ENCODE results near the gene RPS21.
A peak's percentile ranks its signal among the peaks of the same experiment; 100 is the strongest.

Gene RPS21

DNA sequence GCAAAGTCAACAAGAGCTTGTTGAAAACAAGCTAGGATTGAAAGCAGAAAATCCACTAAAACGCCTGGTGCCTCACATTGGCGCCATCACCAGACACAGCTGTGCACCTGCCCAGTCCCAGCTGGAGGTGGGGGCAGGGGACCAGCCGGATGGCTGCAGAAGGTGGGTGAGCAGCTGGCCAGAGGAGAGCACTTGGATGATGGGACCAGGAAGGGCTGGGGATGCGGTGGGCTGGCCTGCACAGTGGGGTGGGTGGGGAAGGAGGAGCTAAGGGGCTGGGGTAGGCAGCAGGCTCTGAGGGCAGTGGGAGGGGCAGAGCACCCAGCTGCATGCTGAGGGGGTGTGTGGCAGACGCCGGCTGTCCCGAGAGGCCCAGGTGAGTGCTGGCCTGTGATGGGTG, 13.1 kb downstream of the RPS21 start:
- no peak for DNase-seq

DNA sequence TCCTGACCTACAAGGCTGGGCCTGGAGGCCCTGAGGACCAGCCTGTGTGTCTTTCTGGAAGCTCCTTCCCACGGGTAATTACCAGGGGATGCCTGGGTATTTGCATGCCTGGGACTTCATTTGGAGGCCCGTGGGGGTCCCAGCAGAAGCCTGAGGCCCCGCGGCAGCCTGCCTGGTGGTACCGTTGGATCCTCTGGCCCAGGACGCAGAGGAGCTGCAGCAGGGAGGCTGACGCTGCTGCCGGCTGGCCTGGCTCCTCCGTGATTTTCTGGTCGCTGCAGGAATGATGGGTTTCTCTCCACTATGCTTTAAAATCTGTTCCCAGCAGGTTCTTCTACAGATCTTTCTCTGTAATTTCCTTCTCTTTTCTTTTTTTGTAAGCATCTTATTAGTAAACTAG, 13.6 kb downstream of the RPS21 start:
- DNase-seq, result no peak

GRCh38 chr20:62401331-62401779, 14.5 kb downstream of the RPS21 start:
- DNase-seq, result no peak

DNA sequence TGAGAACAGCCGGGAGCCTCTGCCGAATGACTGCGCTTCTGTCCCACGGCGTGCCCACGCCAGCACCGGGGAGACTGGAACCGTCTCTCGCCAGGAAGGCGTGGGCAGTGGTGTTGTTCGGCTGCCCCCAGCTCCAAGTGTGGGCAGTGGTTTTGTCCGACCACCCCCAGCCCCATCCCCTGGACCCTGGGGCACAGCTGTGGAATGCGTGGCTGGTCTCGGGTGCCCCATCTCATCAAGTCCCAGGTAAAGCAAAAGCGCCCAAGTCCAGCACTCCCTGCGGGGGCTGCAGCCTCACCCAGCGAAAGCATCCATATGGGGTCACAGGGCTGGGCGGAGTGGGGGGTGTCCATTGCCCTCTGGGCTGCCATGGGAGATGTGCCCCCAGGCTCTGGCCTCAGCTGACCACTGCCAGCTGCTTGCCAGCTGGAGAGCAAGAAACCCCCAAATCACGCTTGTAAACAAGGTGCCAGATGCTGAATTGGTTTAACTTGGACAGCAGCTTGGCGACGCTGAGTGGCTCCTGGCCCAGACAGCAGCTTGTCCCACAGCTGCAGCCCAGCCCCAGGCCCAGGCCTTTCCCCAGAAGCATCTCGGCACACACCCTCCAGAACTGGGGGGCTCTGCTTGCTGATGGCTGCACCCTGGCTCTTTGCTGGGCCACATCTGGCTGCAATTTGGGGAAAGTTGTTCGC, 15.7 kb downstream of the RPS21 start:
- no peak for DNase-seq

DNA sequence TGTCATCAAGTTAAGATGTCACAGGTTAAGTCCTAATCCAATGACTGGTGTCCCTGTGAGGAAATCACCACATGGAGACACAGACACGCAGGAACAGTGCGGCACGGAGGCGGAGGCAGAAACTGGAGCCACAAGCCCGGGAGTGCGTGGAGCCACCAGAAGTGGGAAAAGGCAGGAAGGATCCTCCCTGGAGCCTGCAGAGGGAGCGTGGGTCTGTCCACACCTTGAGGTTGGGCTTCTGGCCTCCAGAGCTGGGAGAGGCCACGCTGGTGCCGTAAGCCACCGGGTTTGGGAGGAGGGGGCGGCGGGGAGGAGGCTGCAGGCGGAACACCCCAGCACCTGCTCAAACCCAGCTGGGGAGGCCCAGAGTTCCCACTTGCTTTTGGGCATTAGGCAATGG, 16.4 kb downstream of the RPS21 start:
- no peak for DNase-seq

DNA sequence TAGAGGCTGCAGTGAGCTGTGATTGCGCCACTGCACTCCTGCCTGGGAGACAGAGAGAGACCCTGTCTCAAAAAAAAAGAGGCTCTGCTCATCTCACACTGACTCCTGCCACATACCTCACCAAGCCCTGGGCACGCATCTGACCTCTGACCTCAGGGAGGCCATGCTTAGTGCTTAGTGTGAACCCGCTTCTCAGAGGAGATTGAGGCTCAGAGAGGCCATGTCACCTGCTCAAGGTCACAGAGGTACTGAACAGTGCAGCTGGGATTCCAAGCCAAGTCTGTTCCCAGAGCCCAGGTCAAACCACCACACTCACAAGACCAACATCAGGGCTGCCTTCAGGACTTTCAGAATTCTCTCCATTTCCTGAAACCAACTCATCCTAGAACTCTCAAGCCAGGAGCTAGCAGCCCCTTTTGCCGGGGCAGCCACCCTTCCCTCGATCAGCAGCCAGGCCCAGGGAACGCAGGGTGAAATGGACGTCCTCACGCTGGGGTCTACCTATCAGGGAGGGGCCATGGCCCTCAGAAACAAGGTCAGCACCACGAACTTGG, 17.3 kb downstream of the RPS21 start:
- DNase-seq, result no peak

GRCh38 chr20:62404761-62405107, 17.8 kb downstream of the RPS21 start:
- no peak for DNase-seq

- DNase-seq, result peak in 1 of 2 donors; percentile 16
These were observed 18.4 kb downstream of the RPS21 start for GRCh38 chr20:62405108-62405980.

- no peak for DNase-seq
These were observed 19.1 kb downstream of the RPS21 start for GRCh38 chr20:62405981-62406513.

DNA sequence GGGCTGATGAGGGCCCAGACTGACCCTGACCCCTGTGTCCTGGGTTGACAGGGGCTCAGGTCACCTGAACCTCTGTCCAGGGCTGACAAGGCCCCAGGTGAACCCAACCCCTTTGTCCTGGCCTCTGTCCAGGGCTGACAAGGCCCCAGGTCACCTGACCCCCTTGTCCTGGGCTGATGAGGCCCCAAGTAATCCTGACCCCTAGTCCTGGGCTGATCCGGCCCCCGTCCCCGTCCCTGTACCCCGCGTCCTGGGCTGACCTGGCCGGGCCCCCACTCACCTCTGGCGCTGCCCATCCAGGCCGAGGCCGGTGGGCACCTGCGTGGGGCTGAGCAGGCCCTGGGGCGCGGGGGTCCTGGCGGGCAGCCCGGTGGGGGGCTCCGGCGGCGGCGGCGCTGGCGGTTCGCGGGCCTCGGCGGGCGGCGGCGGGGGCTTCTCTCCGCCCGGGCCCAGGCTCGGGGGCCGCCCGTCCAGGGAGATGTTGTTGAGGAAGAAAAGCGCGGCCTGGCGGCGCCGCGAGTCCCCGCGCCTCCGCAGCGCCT, 19.8 kb downstream of the RPS21 start:
- no peak for DNase-seq

DNA sequence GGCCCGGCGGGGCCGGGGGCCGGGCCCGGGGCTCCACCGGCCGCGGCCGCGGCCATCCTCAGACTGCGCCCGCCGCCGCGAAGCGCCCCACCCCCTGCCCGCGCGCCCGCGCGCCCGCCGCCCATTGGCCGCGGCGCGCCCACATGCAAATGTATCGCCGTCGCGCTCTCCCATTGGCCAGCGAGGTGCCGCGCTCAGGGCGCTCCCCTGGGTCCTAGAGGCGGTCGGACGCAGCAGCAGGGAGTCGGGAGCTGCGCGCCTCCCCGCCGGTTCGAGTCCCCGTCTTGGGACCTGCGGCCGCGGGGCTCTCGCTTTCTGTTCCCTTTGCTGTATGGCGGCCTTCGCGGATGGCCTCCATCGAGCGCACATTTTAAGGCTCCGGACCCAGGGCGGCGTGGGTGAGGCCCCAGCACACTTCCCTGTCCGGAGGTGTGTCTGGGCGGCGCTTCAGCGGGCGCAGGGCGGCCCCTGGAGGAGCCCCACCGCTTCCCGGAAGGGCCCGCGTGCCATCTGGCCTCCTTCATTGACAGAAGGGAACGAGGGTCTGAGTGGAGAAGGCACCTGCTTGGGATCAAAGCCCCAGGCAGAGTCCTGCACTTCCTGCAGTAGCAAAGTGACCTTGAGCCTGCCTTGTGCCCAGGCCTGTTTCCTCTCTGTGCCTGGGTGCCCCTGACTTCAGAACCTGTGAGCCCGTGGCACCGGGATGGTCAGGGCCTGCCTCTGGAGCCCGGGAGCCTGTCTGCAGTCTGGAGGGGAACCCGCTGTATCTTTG, 20.5 kb downstream of the RPS21 start, which contains the start of gene CABLES2:
Gene CABLES2 (minus strand): TSS at position 65 of the 772 bp plus-strand sequence. CDS start 9 bp downstream, at position 56.
- peak; percentile 92 to 93 for DNase-seq

- DNase-seq, result no peak
These were observed 21.2 kb downstream of the RPS21 start for GRCh38 chr20:62408055-62408454.

- no peak for DNase-seq
These were observed 21.7 kb downstream of the RPS21 start for GRCh38 chr20:62408640-62409039.

DNA sequence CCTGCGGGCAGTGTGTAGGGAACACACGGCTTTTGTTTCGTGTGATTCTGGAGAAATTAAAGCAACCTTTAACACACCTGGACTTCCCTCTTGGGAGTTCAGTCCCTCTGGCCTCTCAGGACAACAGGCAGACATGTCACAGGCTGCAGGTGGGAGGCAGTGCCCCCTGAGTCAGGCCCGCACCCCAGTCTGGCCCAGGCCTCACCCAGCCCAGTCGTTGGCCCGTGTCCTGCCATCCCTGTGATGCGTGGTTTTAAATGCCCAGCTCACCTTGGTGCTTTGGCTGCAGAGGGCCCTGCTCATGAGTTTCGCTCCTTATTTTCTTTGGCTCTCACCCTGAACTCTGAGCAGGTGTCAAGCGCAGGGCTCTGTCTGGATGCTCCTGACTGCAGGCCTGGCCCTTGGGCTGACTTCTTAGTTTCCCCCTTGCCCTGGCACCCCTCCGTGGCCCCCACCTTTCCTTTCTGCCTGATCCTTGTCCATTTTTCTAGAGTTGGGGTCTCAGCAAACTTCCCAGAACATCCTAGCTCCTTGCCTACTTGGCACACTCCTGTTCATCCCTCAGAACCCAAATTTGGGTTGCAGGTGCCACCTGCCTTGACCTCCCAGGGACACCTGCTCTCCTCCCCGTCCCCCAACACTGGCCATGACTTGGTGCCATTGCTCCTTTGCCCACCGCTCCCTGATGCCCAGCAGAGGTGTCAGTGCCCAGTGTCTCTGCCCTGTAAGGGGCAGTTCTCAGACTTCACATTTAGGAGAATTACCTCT, 22.4 kb downstream of the RPS21 start:
- DNase-seq, result no peak

- DNase-seq, result peak; percentile 26 to 33
These were observed 23.2 kb downstream of the RPS21 start for GRCh38 chr20:62409931-62410745.

- DNase-seq, result no peak
These were observed 24.0 kb downstream of the RPS21 start for GRCh38 chr20:62410746-62411478.

GRCh38 chr20:62411479-62412193, 24.7 kb downstream of the RPS21 start:
- DNase-seq, result no peak

GRCh38 chr20:62412194-62413024, 25.5 kb downstream of the RPS21 start:
- DNase-seq, result no peak
